ENCODE data around the gene GYS1. TPM values are rescaled to one million over a fixed set of nuclear protein-coding genes. Genes with fewer than 3 reads are reported as not detected.

GYS1 gene
- total RNA-seq, 1 experiment from 2014 or later = 59.6 TPM

GRCh38 chr19:48982280-48982679, 10.8 kb downstream of the GYS1 start:
- H3K27ac Mint-ChIP-seq (ENCODE audit: unreplicated experiment) = no peak overlapping the region
- no peak for TF ChIP-seq CTCF (IDR thresholded peaks at IDR 0.05; ENCODE audit: unreplicated experiment)
- DNase-seq = no peak
- no peaks in the 10 kb centered on the region for H3K27me3 Mint-ChIP-seq (ENCODE audit: unreplicated experiment)
- no peak overlapping the region for H3K4me3 Mint-ChIP-seq (ENCODE audit: low read depth, unreplicated experiment)
- peaks cover 66% of the 10 kb centered on the region for H3K36me3 Mint-ChIP-seq (ENCODE audit: insufficient read depth, unreplicated experiment)
- no TSS peak for BruUV-seq (replicated peaks)
- no peaks in the 10 kb centered on the region for H3K9me3 Mint-ChIP-seq (ENCODE audit: low read depth, unreplicated experiment)
- no peaks in the 10 kb centered on the region for H3K4me1 Mint-ChIP-seq (ENCODE audit: low read depth, unreplicated experiment)
- intact Hi-C loops (cut with micrococcal nuclease; ENCODE audit: unreplicated experiment) = no loop called here
- CTCF ChIA-PET = interaction anchor here (0.9 kb wide), 1 partner anchor 12 kb away, joined by 3 read pairs; no protein-coding TSS in a partner anchor

DNA sequence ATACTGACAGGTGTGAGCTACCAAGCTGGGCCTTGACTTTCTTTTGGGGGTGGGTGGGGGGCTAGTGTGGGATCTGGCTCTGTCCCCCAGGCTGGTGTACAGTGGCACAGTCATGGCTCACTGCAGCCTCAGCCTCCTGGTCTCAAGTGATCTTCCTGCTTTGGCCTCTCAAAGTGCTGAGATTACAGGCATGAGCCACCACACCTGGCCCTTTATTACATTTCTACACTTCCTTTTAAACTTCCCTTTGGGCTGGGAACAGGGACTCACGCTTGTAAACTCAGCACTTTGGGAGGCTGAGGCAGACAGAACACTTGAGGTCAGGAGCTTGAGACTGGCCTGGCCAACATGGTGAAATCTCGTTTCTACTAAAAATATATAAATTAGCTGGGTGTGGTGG, 16.0 kb downstream of the GYS1 start:
- TF ChIP-seq CTCF (IDR thresholded peaks at IDR 0.05; ENCODE audit: unreplicated experiment) = no peak
- no TSS peak for BruUV-seq (replicated peaks)
- CTCF ChIA-PET = no interaction called here
- intact Hi-C loops (cut with micrococcal nuclease; ENCODE audit: unreplicated experiment) = no loop called here
- Mint-ChIP-seq H3K27ac (ENCODE audit: unreplicated experiment) (no peak overlapping the region), H3K4me3 (ENCODE audit: low read depth, unreplicated experiment) (no peak overlapping the region), H3K9me3 (ENCODE audit: low read depth, unreplicated experiment) (no peaks in the 10 kb centered on the region), H3K27me3 (ENCODE audit: unreplicated experiment) (no peaks in the 10 kb centered on the region), H3K4me1 (ENCODE audit: low read depth, unreplicated experiment) (no peaks in the 10 kb centered on the region), H3K36me3 (ENCODE audit: insufficient read depth, unreplicated experiment) (peaks cover 51% of the 10 kb centered on the region)
- DNase-seq = no peak

DNA sequence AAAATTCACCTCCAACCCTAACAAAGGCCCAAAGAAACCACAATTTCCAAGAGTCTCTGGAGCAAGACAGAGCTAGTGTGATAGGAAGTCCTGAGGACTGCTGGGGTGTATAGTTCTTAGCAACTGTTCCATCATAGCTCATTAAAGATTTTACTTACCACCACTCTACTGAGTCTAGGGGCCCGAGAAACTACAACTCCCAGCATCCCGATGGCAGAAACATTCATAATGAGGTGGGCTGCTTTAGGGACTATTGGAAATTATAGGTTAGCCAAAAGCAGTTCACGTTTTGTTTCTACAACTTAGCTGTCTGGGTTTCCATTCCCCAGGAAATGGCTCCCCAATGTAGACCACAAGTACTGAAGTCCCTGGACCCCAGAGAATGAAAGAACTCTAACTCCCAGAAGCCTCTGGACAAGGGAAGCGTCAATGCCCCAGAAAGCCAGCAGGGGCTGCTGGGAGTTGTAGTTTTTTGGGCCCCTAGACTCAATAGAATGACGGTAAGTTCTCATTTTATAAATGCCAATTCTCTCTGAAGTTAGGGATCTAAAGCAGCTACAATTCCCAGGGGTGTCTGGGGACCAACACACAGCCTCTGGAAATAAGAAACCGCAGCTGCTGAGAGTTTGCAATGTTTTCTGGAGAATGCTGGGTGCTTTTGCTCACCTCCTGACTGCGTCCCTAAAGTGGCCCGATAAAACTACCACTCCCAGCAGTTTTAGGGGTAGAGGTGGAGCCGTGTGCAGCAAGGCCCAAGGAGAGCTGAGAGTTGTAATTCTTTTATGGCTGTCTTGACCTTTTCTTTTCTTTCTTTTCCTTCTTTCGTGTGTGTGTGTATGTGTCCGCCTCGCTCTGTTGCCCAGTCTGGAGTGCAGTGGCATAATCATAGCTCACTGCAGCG, 16.9 kb downstream of the GYS1 start:
- BruUV-seq (replicated peaks) = no TSS peak
- CTCF ChIA-PET = interaction anchor here (0.7 kb wide), 1 partner anchor 245 kb away, joined by 4 read pairs; no protein-coding TSS in a partner anchor
- DNase-seq = no peak
- H3K36me3 Mint-ChIP-seq (ENCODE audit: insufficient read depth, unreplicated experiment) = peaks cover 49% of the 10 kb centered on the region
- H3K9me3 Mint-ChIP-seq (ENCODE audit: low read depth, unreplicated experiment) = no peaks in the 10 kb centered on the region
- H3K27ac Mint-ChIP-seq (ENCODE audit: unreplicated experiment) = no peak overlapping the region
- no peak overlapping the region for H3K4me3 Mint-ChIP-seq (ENCODE audit: low read depth, unreplicated experiment)
- H3K4me1 Mint-ChIP-seq (ENCODE audit: low read depth, unreplicated experiment) = no peaks in the 10 kb centered on the region
- H3K27me3 Mint-ChIP-seq (ENCODE audit: unreplicated experiment) = no peaks in the 10 kb centered on the region
- no peak for TF ChIP-seq CTCF (IDR thresholded peaks at IDR 0.05; ENCODE audit: unreplicated experiment)
- intact Hi-C loops (cut with micrococcal nuclease; ENCODE audit: unreplicated experiment) = no loop called here

DNA sequence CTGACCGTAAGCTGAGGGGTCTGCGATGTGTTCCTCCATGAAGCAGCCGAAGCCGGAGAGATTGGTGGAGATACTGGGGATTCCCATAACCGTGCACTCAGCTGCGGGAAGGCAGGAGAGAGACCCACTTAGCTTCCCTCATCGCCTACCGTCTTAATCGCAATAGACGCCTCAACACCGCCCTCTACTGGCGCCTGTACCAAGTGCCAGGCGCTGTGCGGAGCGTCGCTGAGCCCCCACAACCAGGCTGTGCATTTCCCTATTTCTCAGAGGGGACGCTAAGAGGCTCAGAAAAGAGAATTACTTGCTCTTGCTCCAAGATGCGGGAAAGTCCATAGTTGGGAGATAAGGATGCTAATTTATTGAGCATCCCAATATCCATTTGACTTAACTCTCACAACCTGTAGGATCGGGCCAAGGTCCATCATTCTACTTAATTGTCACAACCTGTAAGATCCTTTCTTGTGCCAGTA, 22.1 kb downstream of the GYS1 start:
- no TSS peak for BruUV-seq (replicated peaks)
- H3K9me3 Mint-ChIP-seq (ENCODE audit: low read depth, unreplicated experiment) = no peaks in the 10 kb centered on the region
- H3K27ac Mint-ChIP-seq (ENCODE audit: unreplicated experiment) = no peak overlapping the region
- DNase-seq = peak; percentile 85
- CTCF ChIA-PET = interaction anchor here (0.6 to 2.3 kb wide), 21 partner anchors 9 to 278 kb away, joined by 3 to 17 read pairs (median 4); partner anchors contain the start of genes BAX, DHDH, GYS1 and HSD17B14
- intact Hi-C loops (cut with micrococcal nuclease; ENCODE audit: unreplicated experiment) = loop anchor here (2.0 kb wide), 1 partner anchor 176 kb away; no protein-coding TSS in a partner anchor
- H3K36me3 Mint-ChIP-seq (ENCODE audit: insufficient read depth, unreplicated experiment) = peaks cover 66% of the 10 kb centered on the region
- no peaks in the 10 kb centered on the region for H3K27me3 Mint-ChIP-seq (ENCODE audit: unreplicated experiment)
- H3K4me3 Mint-ChIP-seq (ENCODE audit: low read depth, unreplicated experiment) = no peak overlapping the region
- peak; percentile 95 for TF ChIP-seq CTCF (IDR thresholded peaks at IDR 0.05; ENCODE audit: unreplicated experiment)
- no peaks in the 10 kb centered on the region for H3K4me1 Mint-ChIP-seq (ENCODE audit: low read depth, unreplicated experiment)
